ENCODE results near the gene PER1. TPM values are rescaled to one million over a fixed set of nuclear protein-coding genes. Genes with fewer than 3 reads are reported as not detected.

Gene PER1
- total RNA-seq, 1 donor from 2014 or later, result 75.9 TPM

GRCh38 chr17:8160741-8161221, 8.6 kb upstream of the PER1 start:
- Mint-ChIP-seq H3K36me3 (ENCODE audit: low read depth) (peaks cover 2% of the 10 kb centered on the region), H3K9me3 (ENCODE audit: low read depth) (no peaks in the 10 kb centered on the region), H3K4me3 (ENCODE audit: unreplicated experiment) (peak overlapping the region; percentile 70), H3K27me3 (ENCODE audit: low read depth) (no peaks in the 10 kb centered on the region), H3K4me1 (ENCODE audit: low read depth) (peaks cover 46% of the 10 kb centered on the region), H3K27ac (ENCODE audit: unreplicated experiment) (peak overlapping the region; percentile 93)
- no peak for DNase-seq (ENCODE audit: low spot score)
- TF ChIP-seq, protein P1, sequence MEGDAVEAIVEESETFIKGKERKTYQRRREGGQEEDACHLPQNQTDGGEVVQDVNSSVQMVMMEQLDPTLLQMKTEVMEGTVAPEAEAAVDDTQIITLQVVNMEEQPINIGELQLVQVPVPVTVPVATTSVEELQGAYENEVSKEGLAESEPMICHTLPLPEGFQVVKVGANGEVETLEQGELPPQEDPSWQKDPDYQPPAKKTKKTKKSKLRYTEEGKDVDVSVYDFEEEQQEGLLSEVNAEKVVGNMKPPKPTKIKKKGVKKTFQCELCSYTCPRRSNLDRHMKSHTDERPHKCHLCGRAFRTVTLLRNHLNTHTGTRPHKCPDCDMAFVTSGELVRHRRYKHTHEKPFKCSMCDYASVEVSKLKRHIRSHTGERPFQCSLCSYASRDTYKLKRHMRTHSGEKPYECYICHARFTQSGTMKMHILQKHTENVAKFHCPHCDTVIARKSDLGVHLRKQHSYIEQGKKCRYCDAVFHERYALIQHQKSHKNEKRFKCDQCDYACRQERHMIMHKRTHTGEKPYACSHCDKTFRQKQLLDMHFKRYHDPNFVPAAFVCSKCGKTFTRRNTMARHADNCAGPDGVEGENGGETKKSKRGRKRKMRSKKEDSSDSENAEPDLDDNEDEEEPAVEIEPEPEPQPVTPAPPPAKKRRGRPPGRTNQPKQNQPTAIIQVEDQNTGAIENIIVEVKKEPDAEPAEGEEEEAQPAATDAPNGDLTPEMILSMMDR (IDR thresholded peaks at IDR 0.05), result no peak

- Mint-ChIP-seq H3K27ac (ENCODE audit: unreplicated experiment) (peak overlapping the region; percentile 93), H3K4me3 (ENCODE audit: unreplicated experiment) (no peak overlapping the region), H3K36me3 (ENCODE audit: low read depth) (peaks cover 2% of the 10 kb centered on the region), H3K27me3 (ENCODE audit: low read depth) (no peaks in the 10 kb centered on the region), H3K4me1 (ENCODE audit: low read depth) (peaks cover 46% of the 10 kb centered on the region), H3K9me3 (ENCODE audit: low read depth) (no peaks in the 10 kb centered on the region)
- TF ChIP-seq, protein P1 (IDR thresholded peaks at IDR 0.05), result no peak
- DNase-seq (ENCODE audit: low spot score), result no peak
Measured at GRCh38 chr17:8160224-8160577, 8.0 kb upstream of the PER1 start.

DNA sequence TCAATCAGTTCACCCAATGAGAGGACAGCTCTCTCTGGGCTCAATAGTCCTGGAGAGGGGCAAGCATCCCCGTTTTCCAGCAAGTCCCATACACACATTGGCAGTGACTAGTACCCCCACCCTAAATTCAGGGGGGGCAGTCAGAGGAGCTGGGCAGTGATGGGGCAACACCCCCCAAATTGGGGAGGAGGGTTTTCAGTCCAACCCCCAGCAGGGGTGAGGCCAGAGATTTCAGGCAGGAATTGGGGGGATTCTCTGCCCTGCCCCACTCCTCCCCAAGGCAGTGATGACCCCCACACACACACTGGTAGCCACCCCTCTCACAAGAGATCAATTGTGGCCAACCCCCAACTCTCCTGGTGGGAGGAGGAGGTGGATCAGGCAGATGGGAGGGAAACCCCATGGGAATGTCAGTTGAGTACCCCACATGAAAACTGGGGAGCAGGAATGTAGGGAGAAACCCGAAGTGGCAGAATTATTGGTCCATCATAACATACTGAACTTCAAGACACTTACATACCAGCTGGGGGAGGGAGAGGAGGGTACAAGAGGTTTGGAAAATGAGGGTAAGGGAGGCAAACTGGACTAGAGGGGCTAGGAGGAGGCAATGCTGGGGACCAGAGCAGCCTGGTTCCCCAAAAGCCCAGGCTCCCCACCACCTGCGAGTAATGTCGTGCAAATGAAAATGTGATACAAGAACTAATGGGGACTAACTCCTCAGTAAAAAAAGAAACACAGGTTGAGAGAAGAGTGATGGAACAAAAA, 7.4 kb upstream of the PER1 start:
- no peak overlapping the region for H3K4me3 Mint-ChIP-seq (ENCODE audit: unreplicated experiment)
- TF ChIP-seq, protein P1 (IDR thresholded peaks at IDR 0.05), result no peak

DNA sequence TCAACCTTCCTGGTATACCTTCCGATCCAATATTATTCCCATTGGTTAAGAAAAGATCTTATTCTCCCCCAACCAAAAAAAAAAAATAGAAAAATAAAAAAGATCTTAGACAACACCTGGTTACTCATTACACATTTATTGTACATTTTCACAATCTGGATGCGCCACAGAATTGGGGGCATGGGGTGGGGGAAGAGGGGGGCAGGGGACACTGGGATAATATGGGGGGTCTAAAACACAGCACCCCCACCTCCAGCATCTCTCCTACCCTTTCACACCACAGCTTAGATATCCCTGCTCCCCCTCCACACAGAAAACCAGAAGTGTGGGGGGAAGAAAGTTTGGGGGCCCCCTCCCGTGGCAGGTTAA, 6.8 kb upstream of the PER1 start:
- H3K36me3 Mint-ChIP-seq (ENCODE audit: low read depth), result peaks cover 2% of the 10 kb centered on the region
- H3K4me1 Mint-ChIP-seq (ENCODE audit: low read depth), result peaks cover 37% of the 10 kb centered on the region
- no peaks in the 10 kb centered on the region for H3K27me3 Mint-ChIP-seq (ENCODE audit: low read depth)
- H3K27ac Mint-ChIP-seq (ENCODE audit: unreplicated experiment), result peak overlapping the region; percentile 86
- no peak for DNase-seq (ENCODE audit: low spot score)
- H3K4me3 Mint-ChIP-seq (ENCODE audit: unreplicated experiment), result no peak overlapping the region
- TF ChIP-seq, protein P1 (IDR thresholded peaks at IDR 0.05), result peak; percentile 42
- no peaks in the 10 kb centered on the region for H3K9me3 Mint-ChIP-seq (ENCODE audit: low read depth)

More for the DNA sequence above, 7.4 kb upstream of the PER1 start:
- no peak for DNase-seq (ENCODE audit: low spot score)
- no peaks in the 10 kb centered on the region for H3K9me3 Mint-ChIP-seq (ENCODE audit: low read depth)
- no peaks in the 10 kb centered on the region for H3K27me3 Mint-ChIP-seq (ENCODE audit: low read depth)
- H3K27ac Mint-ChIP-seq (ENCODE audit: unreplicated experiment), result peak overlapping the region; percentile 93
- H3K4me1 Mint-ChIP-seq (ENCODE audit: low read depth), result peaks cover 41% of the 10 kb centered on the region
- peaks cover 2% of the 10 kb centered on the region for H3K36me3 Mint-ChIP-seq (ENCODE audit: low read depth)

- Mint-ChIP-seq H3K27ac (ENCODE audit: unreplicated experiment) (peak overlapping the region; percentile 86), H3K27me3 (ENCODE audit: low read depth) (no peaks in the 10 kb centered on the region), H3K4me1 (ENCODE audit: low read depth) (peaks cover 37% of the 10 kb centered on the region), H3K36me3 (ENCODE audit: low read depth) (peaks cover 4% of the 10 kb centered on the region), H3K9me3 (ENCODE audit: low read depth) (no peaks in the 10 kb centered on the region), H3K4me3 (ENCODE audit: unreplicated experiment) (no peak overlapping the region)
- TF ChIP-seq, protein P1 (IDR thresholded peaks at IDR 0.05), result peak; percentile 90
- DNase-seq (ENCODE audit: low spot score), result no peak
Measured at GRCh38 chr17:8158267-8159031, 6.2 kb upstream of the PER1 start.
